DMS79 treated with DMSO at 0.1 percent for 48 hours (cell line): ENCODE results near the gene SLC24A3.

Experiments
- DNase-seq: peaks from one replicate; lab custom pipeline; 2025; lab: John Stamatoyannopoulos, UW

The SLC24A3 gene

GRCh38 chr20:19771031-19771430, 558.6 kb downstream of the SLC24A3 start:
- no peak for DNase-seq
